HFF-Myc (cell line): ENCODE data around the gene DYNLT1.
"Not testable (repeated sequence)": the region's sequence is repeated elsewhere in the genome, so short reads cannot be mapped to it uniquely, and the experiment has no call there.

Experiments
- DNase-seq: peaks from one replicate; pipeline ENCODE4 v3.0.0-alpha.2; 2011; ENCODE audit warnings: low read depth; ENCODE audit errors: extremely low read depth
- H3K4me3 ChIP-seq: replicated peaks from 2 replicates; pipeline ENCODE4 v1.5.1; 2011; ENCODE audit warnings: low read depth, mild to moderate bottlenecking, control low read depth, low read length
- TF ChIP-seq, protein P1 (sequence below): IDR thresholded peaks from 2 replicates; pipeline ENCODE4 v1.5.1; 2012; ENCODE audit warnings: mild to moderate bottlenecking, low read depth, low read length, control low read depth; ENCODE audit errors: missing control alignments

Gene DYNLT1

DNA sequence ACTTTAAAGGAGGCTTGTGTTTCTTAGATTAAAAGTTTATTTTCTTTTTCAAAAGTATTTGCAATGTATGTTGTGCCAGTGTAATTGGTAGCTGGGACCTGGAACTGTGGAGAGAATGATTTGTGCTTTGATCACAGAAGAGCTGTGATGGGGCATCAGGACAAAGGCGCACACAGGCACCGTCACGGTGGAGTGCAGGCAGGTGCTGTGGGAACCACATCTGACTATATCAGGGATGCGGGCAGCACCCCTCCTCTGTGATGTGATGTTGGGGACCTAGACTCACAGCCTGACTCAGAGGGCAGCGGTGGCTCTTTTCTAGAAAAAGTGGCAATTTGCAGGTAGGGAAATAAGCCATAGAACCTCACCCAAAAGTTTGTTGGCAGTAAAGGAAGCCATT lies 39.8 kb upstream of the DYNLT1 start:
- TF ChIP-seq, protein P1, sequence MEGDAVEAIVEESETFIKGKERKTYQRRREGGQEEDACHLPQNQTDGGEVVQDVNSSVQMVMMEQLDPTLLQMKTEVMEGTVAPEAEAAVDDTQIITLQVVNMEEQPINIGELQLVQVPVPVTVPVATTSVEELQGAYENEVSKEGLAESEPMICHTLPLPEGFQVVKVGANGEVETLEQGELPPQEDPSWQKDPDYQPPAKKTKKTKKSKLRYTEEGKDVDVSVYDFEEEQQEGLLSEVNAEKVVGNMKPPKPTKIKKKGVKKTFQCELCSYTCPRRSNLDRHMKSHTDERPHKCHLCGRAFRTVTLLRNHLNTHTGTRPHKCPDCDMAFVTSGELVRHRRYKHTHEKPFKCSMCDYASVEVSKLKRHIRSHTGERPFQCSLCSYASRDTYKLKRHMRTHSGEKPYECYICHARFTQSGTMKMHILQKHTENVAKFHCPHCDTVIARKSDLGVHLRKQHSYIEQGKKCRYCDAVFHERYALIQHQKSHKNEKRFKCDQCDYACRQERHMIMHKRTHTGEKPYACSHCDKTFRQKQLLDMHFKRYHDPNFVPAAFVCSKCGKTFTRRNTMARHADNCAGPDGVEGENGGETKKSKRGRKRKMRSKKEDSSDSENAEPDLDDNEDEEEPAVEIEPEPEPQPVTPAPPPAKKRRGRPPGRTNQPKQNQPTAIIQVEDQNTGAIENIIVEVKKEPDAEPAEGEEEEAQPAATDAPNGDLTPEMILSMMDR = no peak
- no peak for DNase-seq
- H3K4me3 ChIP-seq = no peak overlapping the region

DNA sequence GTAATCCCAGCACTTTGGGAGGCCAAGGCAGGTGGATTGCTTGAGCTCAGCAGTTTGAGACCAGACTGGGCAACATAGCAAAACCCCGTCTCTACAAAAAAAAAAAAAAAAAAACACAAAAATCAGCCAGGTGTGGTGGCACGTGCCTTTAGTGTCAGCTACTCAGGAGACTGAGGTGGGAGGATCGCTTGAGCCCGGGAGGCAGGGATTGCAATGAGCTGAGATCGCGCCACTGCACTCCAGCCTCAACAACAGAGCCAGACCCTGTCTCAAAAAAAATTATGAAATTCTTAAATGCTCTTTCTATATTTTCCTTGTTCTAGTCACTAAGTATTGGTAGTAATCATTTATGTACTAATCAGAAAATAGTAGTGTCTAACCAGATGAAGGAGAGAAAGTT lies 35.9 kb upstream of the DYNLT1 start:
- TF ChIP-seq, protein P1 = no peak
- no peak for DNase-seq
- no peak overlapping the region for H3K4me3 ChIP-seq

DNA sequence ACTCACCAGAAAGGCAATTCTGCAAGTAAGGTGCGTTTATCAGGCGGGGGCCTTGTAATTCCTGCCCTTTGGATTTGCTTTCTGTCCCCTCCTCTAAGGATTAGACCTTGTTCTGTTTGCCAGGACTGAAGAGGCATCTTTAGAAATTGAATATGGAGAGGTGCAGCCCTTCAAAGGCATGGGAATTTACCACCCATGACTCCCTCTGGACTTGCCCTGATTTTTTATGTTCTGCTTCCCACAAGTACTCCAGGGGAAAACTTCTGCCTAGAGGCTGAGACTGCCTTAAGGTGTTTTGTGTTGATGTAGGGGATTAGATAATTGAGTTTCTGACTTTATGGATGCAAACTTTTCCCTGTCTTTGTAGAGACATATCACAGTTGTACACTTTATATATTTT lies 35.5 kb upstream of the DYNLT1 start:
- H3K4me3 ChIP-seq = no peak overlapping the region
- TF ChIP-seq, protein P1 = no peak
- no peak for DNase-seq

DNA sequence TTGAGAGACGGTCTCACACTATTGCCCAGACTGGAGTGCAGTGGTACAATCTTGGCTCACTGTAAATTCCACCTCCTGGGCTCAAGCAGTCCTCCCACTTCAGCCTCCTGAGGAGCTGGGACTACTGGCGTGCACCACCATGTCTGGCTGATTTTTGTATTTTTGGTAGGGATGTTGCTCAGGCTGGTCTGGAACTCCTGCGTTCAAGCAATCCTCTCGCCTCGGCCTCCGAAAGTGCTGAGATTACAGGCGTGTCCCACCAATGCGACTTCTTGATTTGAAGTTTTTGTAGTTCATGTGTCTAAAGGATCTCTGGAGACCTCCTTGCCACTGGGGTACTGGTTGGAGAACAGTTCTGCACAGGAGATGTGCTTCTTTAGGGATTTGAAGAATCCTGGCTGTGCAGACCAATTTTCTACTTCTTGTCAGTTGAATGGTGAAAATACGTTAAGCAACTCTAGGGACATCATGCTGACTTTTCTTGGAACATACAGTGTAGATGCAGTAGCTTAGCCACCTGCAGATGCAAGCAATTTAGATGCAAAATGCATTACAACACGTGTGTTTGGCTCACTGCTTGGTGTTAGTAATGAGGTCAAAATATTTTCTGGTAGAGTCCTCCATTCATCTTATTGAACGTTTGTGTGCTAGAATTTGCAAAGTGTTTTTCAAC lies 33.5 kb upstream of the DYNLT1 start:
- DNase-seq = no peak
- TF ChIP-seq, protein P1 = no peak

DNA sequence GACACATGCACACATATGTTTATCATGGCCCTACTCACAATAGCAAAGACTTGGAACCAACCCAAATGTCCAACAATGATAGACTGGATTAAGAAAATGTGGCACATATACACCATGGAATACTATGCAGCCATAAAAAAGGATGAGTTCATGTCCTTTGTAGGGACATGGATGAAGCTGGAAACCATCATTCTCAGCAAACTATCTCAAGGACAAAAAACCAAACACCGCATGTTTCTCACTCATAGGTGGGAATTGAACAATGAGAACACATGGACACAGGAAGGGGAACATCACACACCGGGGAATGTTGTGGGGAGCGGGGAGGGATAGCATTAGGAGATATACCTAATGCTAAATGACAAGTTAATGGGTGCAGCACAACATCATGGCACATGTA lies 32.6 kb upstream of the DYNLT1 start:
- DNase-seq, H3K4me3 ChIP-seq: not testable (repeated sequence)

More for the DNA sequence above, 33.5 kb upstream of the DYNLT1 start:
- no peak overlapping the region for H3K4me3 ChIP-seq

DNA sequence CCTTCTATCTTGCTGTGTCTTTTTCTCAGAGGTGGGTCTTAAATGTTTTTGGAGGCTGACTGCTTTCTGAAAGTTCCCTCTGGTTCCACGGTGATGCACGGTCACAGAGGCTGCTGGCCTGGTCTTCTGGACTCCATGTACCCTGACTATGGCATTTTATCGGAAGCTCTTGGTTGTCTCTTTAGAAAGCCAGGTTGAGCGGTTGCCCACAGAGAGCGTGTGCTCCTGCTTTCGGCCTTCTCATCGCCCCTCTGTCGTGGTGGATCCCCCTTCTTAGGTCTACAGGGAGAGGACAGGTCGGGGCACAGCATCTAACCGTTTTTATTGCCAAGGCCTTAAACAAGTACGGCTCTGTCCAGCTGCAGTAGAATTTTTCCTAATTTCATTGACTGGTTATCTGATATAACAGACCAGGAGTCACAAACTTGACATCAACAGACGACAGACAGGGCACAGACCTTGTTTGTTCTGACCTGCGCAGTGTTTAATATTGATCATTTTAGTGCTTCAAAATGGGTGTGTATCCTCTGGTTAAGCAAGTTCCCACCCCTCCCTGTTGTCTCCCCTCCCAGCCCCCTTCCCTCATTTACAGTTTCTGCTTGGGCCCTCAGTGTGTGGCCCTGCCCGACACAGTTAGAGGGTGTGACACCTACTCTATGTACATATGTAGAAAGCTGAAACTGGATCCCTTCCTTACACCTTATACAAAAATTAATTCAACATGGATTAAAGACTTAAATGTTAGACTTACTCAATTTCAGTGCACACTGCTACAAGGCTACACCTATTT lies 30.0 kb upstream of the DYNLT1 start:
- H3K4me3 ChIP-seq = no peak overlapping the region
- TF ChIP-seq, protein P1 = no peak
- DNase-seq = no peak

DNA sequence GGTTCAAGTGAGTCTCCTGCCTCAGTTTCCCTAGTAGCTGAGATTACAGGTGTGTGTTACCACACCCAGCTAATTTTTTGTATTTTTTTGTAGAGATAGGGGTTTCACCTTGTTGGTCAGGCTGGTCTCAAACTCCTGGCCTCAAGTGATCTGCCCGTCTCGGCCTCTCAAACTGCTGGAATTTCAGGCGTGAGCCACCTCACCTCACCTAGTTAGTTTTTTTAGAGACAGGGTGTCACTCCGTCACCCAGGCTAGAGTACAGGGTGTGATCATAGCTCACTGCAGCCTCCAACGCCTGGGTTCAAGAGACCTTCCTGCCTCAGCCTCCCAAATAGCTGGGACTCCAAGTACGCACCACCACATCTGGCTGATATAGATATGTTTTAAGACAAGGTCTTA lies 28.2 kb upstream of the DYNLT1 start:
- TF ChIP-seq, protein P1 = no peak
- DNase-seq = no peak
- no peak overlapping the region for H3K4me3 ChIP-seq

DNA sequence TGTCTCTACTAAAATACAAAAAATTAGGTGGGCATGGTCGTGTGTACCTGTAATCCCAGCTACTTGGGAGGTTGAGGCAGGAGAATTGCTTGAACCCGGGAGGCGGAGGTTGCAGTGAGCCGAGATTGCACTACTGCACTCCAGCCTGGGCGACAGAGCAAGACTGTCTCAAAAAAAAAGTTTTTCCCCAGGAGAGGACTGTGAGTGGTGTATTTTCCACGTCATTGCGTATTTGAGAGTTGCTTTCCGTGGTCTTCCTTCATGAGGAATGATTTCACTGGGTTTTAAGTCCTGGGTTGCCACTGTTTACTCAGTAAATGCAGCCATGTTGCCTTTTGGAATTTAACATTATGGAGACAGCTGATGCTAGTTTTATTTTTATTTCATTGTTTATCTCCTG lies 27.6 kb upstream of the DYNLT1 start:
- H3K4me3 ChIP-seq, DNase-seq: not testable (repeated sequence)
